H1 (cell line): Measurements from ENCODE around the gene KNDC1. TPM values are rescaled to one million over a fixed set of nuclear protein-coding genes. Genes with fewer than 3 reads are reported as not detected.

Experiments used
- CTCF ChIA-PET: fragments of 300-600 bp; sonication (Branson Sonifier 250); formaldehyde crosslinking; loops from one replicate; lab custom pipeline; 2021; ENCODE audit not compliant: partially characterized antibody; lab: Charles Lee
- POLR2A ChIA-PET: fragments of 300-600 bp; sonication (Branson Sonifier 250); formaldehyde crosslinking; loops from one replicate; lab custom pipeline; 2021; ENCODE audit warnings: inconsistent platforms; ENCODE audit not compliant: partially characterized antibody; lab: Charles Lee
- DNase-seq, 2 experiments: peaks; one replicate each; pipeline versions ENCODE4 v3.0.0 to v3.0.0-alpha.2; 2010 to 2022; ENCODE audit warnings: low spot score in 2 of 2, low read depth in 1 of 2, mixed read lengths in 1 of 2
- FAIRE-seq: peaks from 2 replicates; lab custom pipeline; 2011; peaks lifted over from hg19 to GRCh38; lab: Jason Lieb, UNC
- H2AFZ ChIP-seq: 2 replicates; pipeline ENCODE4 v1.8.1; 2012; ENCODE audit warnings: low read length, inconsistent platforms
- H2AK5ac ChIP-seq: 2 replicates; pipeline ENCODE4 v1.6.1; 2013; ENCODE audit warnings: low read depth, low read length
- H2BK120ac ChIP-seq: replicated peaks from 2 replicates; pipeline ENCODE3; 2013; ENCODE audit warnings: low read depth, low read length, inconsistent platforms
- H2BK12ac ChIP-seq: 2 replicates; pipeline ENCODE4 v1.6.1; 2013; ENCODE audit warnings: low read depth, low read length
- H2BK15ac ChIP-seq: 2 replicates; pipeline ENCODE4 v1.6.1; 2013; ENCODE audit warnings: low read length
- H2BK20ac ChIP-seq: 2 replicates; pipeline ENCODE4 v1.6.1; 2013; ENCODE audit warnings: low read length
- H2BK5ac ChIP-seq: 2 replicates; pipeline ENCODE4 v1.6.1; 2013; ENCODE audit warnings: low read depth, low read length
- H3K14ac ChIP-seq: 2 replicates; pipeline ENCODE4 v1.6.1; 2013; ENCODE audit warnings: inconsistent platforms; ENCODE audit not compliant: insufficient read length
- H3K18ac ChIP-seq: 2 replicates; pipeline ENCODE4 v1.6.1; 2013; ENCODE audit warnings: low read length; ENCODE audit errors: extremely low read depth
- H3K23ac ChIP-seq: 2 replicates; pipeline ENCODE4 v1.6.1; 2013; ENCODE audit warnings: inconsistent platforms; ENCODE audit not compliant: insufficient read length
- H3K23me2 ChIP-seq: 2 replicates; pipeline ENCODE4 v1.6.1; 2013; ENCODE audit warnings: low read depth, low read length
- H3K27ac ChIP-seq: 2 replicates; pipeline ENCODE4 v1.6.1; 2011; ENCODE audit warnings: low read depth, low read length, inconsistent platforms
- H3K27me3 ChIP-seq, 4 experiments: replicated peaks in 1 of 4; 1 replicate in 1 of 4; 2 replicates in 3 of 4; pipeline versions ENCODE4 v1.6.1 to v1.8.1; 2011 to 2013; ENCODE audit warnings: low read length in 3 of 4, mild to moderate bottlenecking in 3 of 4, inconsistent platforms in 2 of 4, mixed read lengths in 2 of 4, moderate library complexity in 1 of 4; ENCODE audit not compliant: control insufficient read depth in 3 of 4, insufficient read depth in 3 of 4; ENCODE audit errors: extremely low read depth in 1 of 4
- H3K36me3 ChIP-seq, 4 experiments: 2 replicates each; pipeline versions ENCODE4 v1.6.1 to v1.8.1; 2011 to 2013; ENCODE audit warnings: mild to moderate bottlenecking in 4 of 4, low read length in 3 of 4, moderate library complexity in 2 of 4, control low read depth in 1 of 4, inconsistent platforms in 1 of 4; ENCODE audit not compliant: insufficient read depth in 4 of 4, control insufficient read depth in 2 of 4
- H3K4ac ChIP-seq: replicated peaks from 2 replicates; pipeline ENCODE3; 2013; ENCODE audit warnings: low read length, low read depth, mixed read lengths, inconsistent platforms; ENCODE audit not compliant: insufficient read length
- H3K4me1 ChIP-seq, 4 experiments: replicated peaks in 1 of 4; 1 replicate in 1 of 4; 2 replicates in 3 of 4; pipeline versions ENCODE4 v1.6.1 to v1.8.1; 2011 to 2013; ENCODE audit warnings: low read length in 3 of 4, inconsistent platforms in 2 of 4, mixed read lengths in 1 of 4; ENCODE audit not compliant: insufficient read depth in 4 of 4, control insufficient read depth in 3 of 4
- H3K4me2 ChIP-seq, 2 experiments: 2 replicates each; pipeline versions ENCODE4 v1.6.1 to v1.8.1; 2011 to 2013; ENCODE audit warnings: low read depth in 2 of 2, low read length in 2 of 2, control low read depth in 1 of 2, inconsistent platforms in 1 of 2, mild to moderate bottlenecking in 1 of 2; ENCODE audit not compliant: insufficient read depth in 1 of 2
- H3K4me3 ChIP-seq, 4 experiments: fragments of 200-600, 300-600 bp in 1 of 4; sonication (generic), shearing (Covaris generic), sonication (Bioruptor Twin) in 1 of 4; 2 replicates each; pipeline versions ENCODE4 v1.5.1 to v1.8.1; 2011 to 2016; ENCODE audit warnings: low read length in 4 of 4, low read depth in 3 of 4, control low read depth in 2 of 4, inconsistent platforms in 2 of 4, mild to moderate bottlenecking in 2 of 4, mixed read lengths in 1 of 4, moderate library complexity in 1 of 4; ENCODE audit not compliant: insufficient read depth in 2 of 4; ENCODE audit errors: extremely low read depth in 1 of 4
- H3K56ac ChIP-seq: replicated peaks from 2 replicates; pipeline ENCODE3; 2013; ENCODE audit warnings: low read depth, mild to moderate bottlenecking, mixed read lengths, low read length, inconsistent platforms; ENCODE audit not compliant: insufficient read length
- H3K79me1 ChIP-seq: 2 replicates; pipeline ENCODE4 v1.6.1; 2013; ENCODE audit warnings: low read depth, low read length, control low read depth
- H3K79me2 ChIP-seq, 2 experiments: 2 replicates each; pipeline versions ENCODE4 v1.6.1 to v1.8.1; 2012 to 2013; ENCODE audit warnings: low read length in 2 of 2, mild to moderate bottlenecking in 2 of 2, inconsistent platforms in 1 of 2; ENCODE audit not compliant: insufficient read depth in 2 of 2, control insufficient read depth in 1 of 2
- H3K9ac ChIP-seq, 4 experiments: replicated peaks in 1 of 4; 1 replicate in 1 of 4; 2 replicates in 3 of 4; pipeline versions ENCODE4 v1.6.1 to v1.8.1; 2011 to 2013; ENCODE audit warnings: low read depth in 3 of 4, low read length in 3 of 4, control low read depth in 2 of 4, mild to moderate bottlenecking in 2 of 4, moderate library complexity in 2 of 4, inconsistent platforms in 1 of 4; ENCODE audit errors: extremely low read depth in 1 of 4
- H3K9me3 ChIP-seq, 2 experiments: 2 replicates each; pipeline versions ENCODE4 v1.6.1 to v1.8.1; 2012 to 2013; ENCODE audit warnings: mild to moderate bottlenecking in 2 of 2, moderate library complexity in 2 of 2, control low read depth in 1 of 2, inconsistent platforms in 1 of 2, low read depth in 1 of 2, low read length in 1 of 2, mixed read lengths in 1 of 2; ENCODE audit not compliant: insufficient read depth in 2 of 2
- H4K20me1 ChIP-seq, 2 experiments: replicated peaks in 1 of 2; 2 replicates each; pipeline versions ENCODE3 to v1.8.1; 2011 to 2013; ENCODE audit warnings: inconsistent platforms in 2 of 2, low read length in 2 of 2, mild to moderate bottlenecking in 1 of 2; ENCODE audit not compliant: insufficient read depth in 2 of 2, control insufficient read depth in 1 of 2
- H4K5ac ChIP-seq: 2 replicates; pipeline ENCODE4 v1.6.1; 2013; ENCODE audit warnings: low read length, low read depth, mixed read lengths, inconsistent platforms; ENCODE audit not compliant: insufficient read length
- H4K8ac ChIP-seq: 2 replicates; pipeline ENCODE4 v1.8.0; 2013; ENCODE audit warnings: mild to moderate bottlenecking, moderate library complexity, low read length, inconsistent platforms; ENCODE audit not compliant: insufficient read depth; ENCODE audit errors: extremely low read depth
- H4K91ac ChIP-seq: replicated peaks from 2 replicates; pipeline ENCODE3; 2013; ENCODE audit warnings: low read length, mixed read lengths, inconsistent platforms; ENCODE audit not compliant: insufficient read length
- HDAC6 ChIP-seq: IDR thresholded peaks from one replicate; pipeline ENCODE4 v1.7.1; 2012; ENCODE audit warnings: low read depth, mild to moderate bottlenecking, inconsistent platforms, low read length, moderate library complexity
- JUN ChIP-seq: IDR thresholded peaks from 2 replicates; pipeline ENCODE4 v1.6.1; 2011; ENCODE audit warnings: low read depth, mild to moderate bottlenecking, improper control_type of control experiment, low read length
- KDM1A ChIP-seq: fragments of 200-600, 300-600 bp; sonication (generic); IDR thresholded peaks from 2 replicates; pipeline ENCODE4 v1.7.1; 2016; ENCODE audit warnings: mild to moderate bottlenecking, low read length, borderline replicate concordance
- POLR2A ChIP-seq, 2 experiments: IDR thresholded peaks; 1 replicate in 1 of 2; 2 replicates in 1 of 2; pipeline ENCODE4 v1.6.1; 2011; ENCODE audit warnings: low read depth in 2 of 2, low read length in 2 of 2, mild to moderate bottlenecking in 2 of 2; ENCODE audit errors: control extremely low read depth in 1 of 2
- SIRT6 ChIP-seq: IDR thresholded peaks from one replicate; pipeline ENCODE4 v1.7.1; 2012; ENCODE audit warnings: low read length, inconsistent platforms
- SP2 ChIP-seq: IDR thresholded peaks from 2 replicates; pipeline ENCODE4 v1.6.1; 2012; ENCODE audit warnings: mild to moderate bottlenecking, low read length, inconsistent platforms
- TAF1 ChIP-seq: IDR thresholded peaks from 2 replicates; pipeline ENCODE4 v1.6.1; 2011; ENCODE audit warnings: mild to moderate bottlenecking, low read depth, low read length
- TBP ChIP-seq: IDR thresholded peaks from 2 replicates; pipeline ENCODE4 v1.6.1; 2011; ENCODE audit warnings: low read depth, low read length, improper control_type of control experiment
- TCF12 ChIP-seq: IDR thresholded peaks from 2 replicates; pipeline ENCODE4 v1.6.1; 2011; ENCODE audit warnings: low read depth, mild to moderate bottlenecking, low read length
- WGBS, 2 experiments: shearing (Covaris generic) in 1 of 2; methylation state at CpG; one replicate each; pipeline versions ENCODE4 v1.1.6 to v1.1.7; 2013 to 2015; ENCODE audit warnings: low lambda C conversion rate in 2 of 2, mixed read lengths in 2 of 2, inconsistent platforms in 1 of 2, low coverage in 1 of 2, missing lambda C conversion rate in 1 of 2; ENCODE audit not compliant: insufficient replicate concordance in 2 of 2, insufficient coverage in 1 of 2, insufficient read length in 1 of 2; ENCODE audit errors: extremely low coverage in 1 of 2, missing lambda C conversion rate in 1 of 2; 5-methylcytosine and 5-hydroxymethylcytosine counted together
- polyA plus RNA-seq, 7 experiments: library from polyadenylated mRNA; depleted of rRNA in 3 of 7; stranded (reverse) in 5 of 7; unstranded in 2 of 7; fragments of >200 nt in 5 of 7; fragments of 200-250 nt in 2 of 7; gene quantifications; 1 replicate in 5 of 7; 2 replicates in 1 of 7; 4 replicates in 1 of 7; pipeline versions ENCODE4 v1.2.1 to v1.2.3, GENCODE V29; 2011 to 2013; ENCODE audit warnings: missing spikeins in 2 of 7, mixed read lengths in 2 of 7
- total RNA-seq: library from RNA; stranded (reverse); fragmentation: NEBNext Ultra II Directional; extraction: Animal tissue kit (Norgen Biotek cat#: 25700); gene quantifications from 2 replicates; pipeline ENCODE4 v1.2.1, GENCODE V29; 2021
- TF ChIP-seq, protein P1 (sequence below): IDR thresholded peaks from 2 replicates; pipeline ENCODE4 v1.6.1; 2011; ENCODE audit warnings: low read depth, mild to moderate bottlenecking, low read length; ENCODE audit not compliant: insufficient read depth

KNDC1 gene
- total and polyA plus RNA-seq, 2 of the 8 experiments (the other 6 are each of a cell fraction or from before 2014, with no cell fraction given), result 7.5 to 16.7 TPM

DNA sequence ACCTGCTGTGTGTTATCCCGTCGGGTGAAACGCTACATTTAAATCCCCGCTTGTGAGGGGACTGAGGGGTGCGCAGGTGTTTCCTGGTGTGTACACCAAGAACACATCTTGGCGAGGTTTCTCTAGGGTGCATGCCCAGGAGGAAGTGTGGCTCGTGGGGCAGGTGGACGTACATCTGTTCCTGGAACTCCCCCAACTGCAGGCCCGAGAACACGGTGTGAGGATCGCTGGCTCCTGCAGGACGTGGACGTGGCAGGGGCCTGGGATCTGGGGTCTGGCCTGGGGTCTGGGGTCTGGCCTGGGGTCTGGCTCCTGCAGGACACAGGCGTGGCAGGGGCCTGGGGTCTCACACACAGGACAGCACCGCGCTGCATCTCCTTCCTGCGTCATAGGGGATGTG lies 10.1 kb downstream of the KNDC1 start:
- Histone ChIP-seq H2AK5ac (no peak overlapping the region), H3K23me2 (peaks cover 8% of the 10 kb centered on the region; the same call in 1 of the 2 replicates), H3K23ac (no peak overlapping the region), H3K27me3 (no peaks in the 10 kb centered on the region), H4K5ac (no peak overlapping the region), H3K27ac (no peak overlapping the region), H3K56ac (no peak overlapping the region), H2BK12ac (no peak overlapping the region), H3K14ac (no peak overlapping the region), H4K8ac (peak overlapping the region; percentile 18; the same call in 1 of the 2 replicates), H3K79me2 (no peaks in the 10 kb centered on the region), H3K9me3 (peaks cover 0 to 7% of the 10 kb centered on the region in 2 experiments; a peak in 2 of 4 replicates), H2BK5ac (no peak overlapping the region), H3K4me1 (peaks cover 0 to 2% (median 0%) of the 10 kb centered on the region in 4 experiments; a peak in 1 of 7 replicates), H3K79me1 (peaks cover 6% of the 10 kb centered on the region), H4K20me1 (peaks cover 0 to 16% of the 10 kb centered on the region in 2 experiments), H3K36me3 (peaks cover 0 to 18% (median 9%) of the 10 kb centered on the region in 4 experiments; a peak in 5 of 8 replicates), H2BK120ac (no peak overlapping the region), H3K4me2 (no peak overlapping the region), H2BK20ac (no peak overlapping the region), H3K4me3 (no peak overlapping the region), H2BK15ac (no peak overlapping the region), H3K4ac (no peak overlapping the region), H3K9ac (no peak overlapping the region), H3K18ac (no peak overlapping the region), H4K91ac (no peak overlapping the region), H2AFZ (no peak overlapping the region)
- CTCF ChIA-PET, result no interaction called here
- FAIRE-seq (no peak), DNase-seq (no peak)
- POLR2A ChIA-PET, result no interaction called here
- TF ChIP-seq TAF1 (no peak), KDM1A (no peak), SIRT6 (no peak), SP2 (no peak), HDAC6 (no peak), POLR2A (IDR thresholded peaks at IDR 0.05; ENCODE audit: control extremely low read depth in 1 of 2, low read depth in 2 of 2, low read length in 2 of 2) (no peak), JUN (no peak), TBP (no peak), TCF12 (no peak)
- TF ChIP-seq, protein P1, sequence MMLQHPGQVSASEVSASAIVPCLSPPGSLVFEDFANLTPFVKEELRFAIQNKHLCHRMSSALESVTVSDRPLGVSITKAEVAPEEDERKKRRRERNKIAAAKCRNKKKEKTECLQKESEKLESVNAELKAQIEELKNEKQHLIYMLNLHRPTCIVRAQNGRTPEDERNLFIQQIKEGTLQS, result no peak
- WGBS, 2 experiments, result 98% methylated on average over 17 of the region's 17 CpGs; no CpG with 5 or more reads in 1 of the 2 experiments
